ENCODE measurements around the gene CNNM4.
A peak's percentile ranks its signal among the peaks of the same experiment; 100 is the strongest.

The CNNM4 gene

DNA sequence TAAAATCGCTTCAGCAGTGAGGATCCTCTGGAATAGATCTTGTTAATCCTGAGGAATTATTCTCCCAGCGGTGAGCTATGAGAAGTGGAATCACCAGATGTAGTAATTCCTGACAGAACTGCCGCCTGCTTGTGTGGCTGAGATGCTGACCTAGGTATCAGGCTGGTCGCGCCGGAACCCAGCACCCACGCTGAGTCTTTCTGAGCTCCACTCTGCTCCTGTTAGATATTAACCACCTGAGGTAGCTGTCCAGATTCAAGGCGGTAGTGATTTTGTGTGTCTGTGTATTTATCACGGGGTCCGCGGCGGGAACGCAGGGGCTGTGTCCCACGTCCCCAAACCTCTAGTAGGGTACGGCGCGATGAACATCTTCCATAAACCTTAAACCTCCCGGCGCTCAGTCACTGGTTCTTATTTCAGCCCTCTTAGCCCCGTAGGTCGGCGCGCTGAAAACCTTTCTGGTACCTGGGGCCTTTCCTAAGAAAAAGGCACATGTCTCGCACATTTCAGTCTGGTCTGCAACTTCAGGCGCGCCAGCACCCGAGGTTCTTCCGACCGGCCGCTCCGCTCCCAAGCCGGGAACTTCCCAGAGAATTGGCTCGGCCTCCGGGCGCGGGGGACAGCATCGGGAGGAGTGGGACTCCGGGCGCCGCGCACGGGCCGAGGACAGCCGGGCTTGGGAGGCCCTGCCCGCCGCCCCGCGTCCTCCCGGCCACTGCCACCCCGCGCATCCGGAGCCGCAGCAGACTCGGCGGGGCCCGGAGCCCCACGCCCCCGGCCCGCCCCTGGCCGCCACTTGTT, 54.8 kb downstream of the CNNM4 start:
- peak; percentile 11 for DNase-seq

DNA sequence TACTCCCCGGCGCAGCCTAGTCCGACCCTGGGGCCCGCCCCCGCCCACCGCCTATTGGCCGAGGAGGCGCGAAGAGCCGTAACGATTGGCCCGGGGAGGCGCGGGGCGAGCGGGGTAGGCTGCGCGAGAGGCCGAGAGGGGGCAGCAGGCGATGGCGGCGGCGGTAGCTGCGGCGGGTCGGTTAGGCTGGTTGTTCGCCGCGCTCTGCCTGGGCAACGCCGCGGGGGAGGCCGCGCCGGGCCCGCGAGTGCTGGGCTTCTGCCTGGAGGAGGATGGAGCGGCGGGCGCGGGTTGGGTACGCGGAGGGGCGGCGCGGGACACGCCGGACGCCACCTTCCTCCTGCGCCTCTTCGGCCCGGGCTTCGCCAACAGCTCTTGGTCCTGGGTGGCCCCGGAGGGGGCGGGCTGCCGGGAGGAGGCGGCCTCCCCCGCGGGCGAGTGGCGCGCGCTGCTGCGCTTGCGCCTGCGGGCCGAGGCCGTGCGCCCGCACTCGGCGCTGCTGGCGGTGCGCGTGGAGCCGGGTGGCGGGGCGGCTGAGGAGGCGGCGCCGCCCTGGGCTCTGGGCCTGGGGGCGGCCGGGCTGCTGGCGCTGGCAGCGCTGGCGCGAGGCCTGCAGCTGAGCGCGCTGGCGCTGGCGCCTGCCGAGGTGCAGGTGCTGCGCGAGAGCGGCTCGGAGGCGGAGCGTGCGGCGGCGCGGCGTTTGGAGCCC, 55.6 kb downstream of the CNNM4 start, which contains the start of gene CNNM3:
CNNM3 (plus strand) TSS at position 142 of the 709 bp plus-strand sequence; CDS start at position 152, 10 bp downstream.
- DNase-seq, result peak; percentile 91

DNA sequence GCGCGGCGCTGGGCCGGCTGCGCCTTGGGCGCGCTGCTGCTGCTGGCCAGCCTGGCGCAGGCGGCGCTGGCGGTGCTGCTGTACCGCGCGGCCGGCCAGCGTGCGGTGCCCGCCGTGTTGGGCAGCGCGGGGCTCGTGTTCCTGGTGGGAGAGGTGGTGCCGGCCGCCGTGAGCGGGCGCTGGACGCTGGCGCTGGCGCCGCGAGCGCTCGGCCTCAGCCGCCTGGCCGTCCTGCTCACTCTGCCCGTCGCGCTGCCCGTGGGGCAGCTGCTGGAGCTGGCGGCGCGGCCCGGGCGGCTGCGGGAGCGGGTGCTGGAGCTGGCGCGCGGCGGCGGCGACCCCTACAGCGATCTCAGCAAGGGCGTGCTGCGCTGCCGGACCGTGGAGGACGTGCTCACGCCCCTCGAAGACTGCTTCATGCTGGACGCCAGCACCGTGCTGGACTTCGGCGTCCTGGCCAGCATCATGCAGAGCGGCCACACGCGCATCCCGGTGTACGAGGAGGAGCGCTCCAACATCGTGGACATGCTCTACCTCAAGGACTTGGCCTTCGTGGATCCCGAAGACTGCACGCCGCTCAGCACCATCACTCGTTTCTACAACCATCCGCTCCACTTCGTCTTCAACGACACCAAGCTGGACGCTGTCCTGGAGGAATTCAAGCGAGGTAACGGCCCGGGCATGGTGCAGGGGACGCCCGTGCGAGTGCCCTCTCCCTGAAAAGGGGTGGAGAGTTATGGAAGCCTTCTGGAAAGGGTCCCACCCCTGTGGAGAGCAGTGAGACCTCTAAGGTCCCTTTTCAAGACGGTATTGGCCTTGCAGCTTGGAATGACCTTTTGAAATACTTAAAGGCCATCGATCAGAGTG, 56.4 kb downstream of the CNNM4 start:
- no peak for DNase-seq

DNA sequence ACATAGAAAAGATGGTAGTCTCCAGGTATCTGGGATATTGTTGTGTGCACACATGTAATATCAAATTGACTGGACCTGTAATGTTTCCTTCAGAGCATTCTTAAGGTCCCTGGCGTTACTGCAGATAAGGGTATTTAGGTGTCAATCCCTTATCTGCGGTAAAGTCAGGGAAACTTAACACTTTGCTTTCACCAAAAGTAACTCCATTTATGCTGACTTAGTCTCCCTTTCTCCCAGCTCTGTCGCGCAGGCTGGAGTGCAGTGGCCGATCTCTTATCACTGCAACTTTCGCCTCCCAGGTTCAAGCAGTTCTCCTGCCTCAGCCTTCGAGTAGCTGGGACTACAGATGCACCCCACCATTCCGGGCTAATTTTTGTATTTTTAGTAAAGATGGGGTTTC, 57.2 kb downstream of the CNNM4 start:
- no peak for DNase-seq

DNA sequence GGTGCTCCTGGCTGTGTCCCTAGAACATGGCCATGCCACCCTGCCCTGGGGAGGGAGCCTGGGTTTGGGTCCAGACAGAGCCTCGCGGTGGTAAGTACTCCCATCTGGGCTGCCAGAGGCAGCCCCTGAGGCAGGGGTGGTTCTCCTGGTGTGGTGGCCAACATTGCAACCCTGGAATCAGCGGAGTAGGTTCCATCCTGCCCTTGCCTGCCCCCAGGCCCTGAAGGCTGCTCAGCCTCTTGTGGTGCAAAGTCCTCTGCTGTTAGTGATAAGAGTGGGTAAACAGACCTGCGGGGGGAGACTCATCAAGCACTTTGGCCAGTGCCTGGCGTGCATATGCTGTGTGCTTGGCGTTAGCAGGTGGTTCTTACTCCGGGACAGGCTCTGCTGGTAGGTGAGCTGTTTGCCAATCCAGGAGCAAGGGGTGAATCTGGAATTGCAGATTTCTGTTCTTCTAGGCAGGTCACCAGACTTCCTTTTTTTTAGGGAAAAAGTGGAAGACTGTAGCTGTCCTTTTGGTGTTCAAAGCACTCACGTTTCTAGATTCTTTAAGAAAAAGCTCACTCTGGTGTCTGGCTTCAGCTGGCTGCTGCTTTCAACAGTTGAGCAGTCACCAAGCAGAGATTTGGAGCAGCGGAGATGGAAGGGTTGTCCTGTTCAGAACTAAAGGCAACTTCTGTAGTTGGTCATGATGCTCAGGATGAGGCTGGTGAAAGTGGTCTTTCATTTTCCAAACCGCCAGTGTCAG, 58.6 kb downstream of the CNNM4 start:
- no peak for DNase-seq

DNA sequence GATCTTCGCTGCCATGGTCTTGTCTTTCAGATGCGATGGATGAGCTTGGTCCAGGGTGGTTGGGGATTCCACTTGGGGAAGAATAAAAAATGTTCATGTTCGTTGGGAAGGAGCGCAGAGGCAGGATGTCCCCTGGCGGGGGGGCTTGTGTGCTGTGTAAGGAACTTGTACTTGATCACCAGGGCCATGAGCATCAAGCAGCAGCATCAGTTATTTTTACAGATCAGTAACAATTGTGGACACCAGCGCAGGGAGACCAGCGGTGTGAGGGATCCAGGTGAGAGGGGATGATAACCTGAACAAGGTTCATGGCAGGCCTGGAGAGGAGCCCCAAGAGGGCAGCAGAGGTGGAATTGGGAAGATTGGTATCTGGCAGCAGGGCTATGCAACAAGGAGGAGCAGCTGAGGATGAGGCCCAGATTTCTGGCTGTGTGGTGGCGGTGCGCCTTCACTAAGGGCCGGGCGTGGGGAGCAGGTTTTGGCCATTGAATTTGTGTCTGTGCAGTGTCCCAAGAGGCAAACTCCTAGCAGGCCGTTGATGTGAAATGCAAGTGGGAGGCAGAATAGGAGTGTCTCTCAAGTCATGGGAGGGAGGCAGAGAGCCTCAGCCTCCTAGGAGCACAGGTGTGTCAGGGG, 59.3 kb downstream of the CNNM4 start:
- DNase-seq, result no peak

DNA sequence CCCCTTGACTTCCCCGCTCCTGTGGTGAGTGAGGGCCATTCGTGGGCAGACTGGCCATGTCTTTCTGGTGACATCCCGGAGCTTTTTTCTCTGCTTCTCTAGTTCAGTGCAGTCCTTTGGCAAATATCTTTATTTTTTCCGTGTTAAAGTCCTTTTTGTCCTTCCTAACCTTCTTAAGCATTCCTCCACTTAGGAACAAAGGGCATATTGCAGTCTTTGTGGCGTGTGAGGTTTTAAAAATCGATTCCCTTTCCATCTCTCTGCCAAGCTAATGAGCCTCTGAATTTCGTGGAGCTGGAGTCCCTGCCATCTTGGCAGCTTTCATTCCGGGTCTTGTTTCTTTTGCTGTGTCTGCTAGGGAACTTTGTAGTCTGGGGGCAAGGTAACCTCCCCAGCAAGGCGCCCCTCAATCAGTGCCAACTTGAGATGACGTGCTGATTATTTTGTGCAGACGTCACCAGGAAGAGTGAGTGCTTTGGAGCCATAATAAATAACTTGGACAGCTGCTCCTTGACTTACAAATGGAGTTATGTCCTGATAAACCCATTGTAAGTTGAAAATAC, 60.5 kb downstream of the CNNM4 start:
- DNase-seq, result no peak

DNA sequence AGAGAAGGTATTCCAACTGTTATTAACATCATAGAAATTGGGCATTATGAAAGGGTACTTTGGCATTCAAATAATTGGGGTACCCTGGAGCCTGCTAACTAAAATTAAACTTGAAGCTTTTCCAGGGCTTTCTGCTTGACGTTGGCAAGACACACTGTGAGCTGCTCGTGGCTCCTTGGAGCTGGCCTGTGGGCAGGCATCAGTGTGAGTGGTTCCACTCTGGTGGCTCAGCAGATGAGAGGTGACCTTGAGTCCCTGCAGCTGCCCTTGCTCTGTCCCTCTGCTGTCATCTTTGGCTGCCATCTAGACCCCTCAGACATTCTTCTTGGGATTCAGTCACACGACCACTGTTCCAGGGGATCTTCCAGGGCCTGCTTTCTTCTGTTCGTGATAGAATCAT, 62.1 kb downstream of the CNNM4 start:
- DNase-seq, result no peak

DNA sequence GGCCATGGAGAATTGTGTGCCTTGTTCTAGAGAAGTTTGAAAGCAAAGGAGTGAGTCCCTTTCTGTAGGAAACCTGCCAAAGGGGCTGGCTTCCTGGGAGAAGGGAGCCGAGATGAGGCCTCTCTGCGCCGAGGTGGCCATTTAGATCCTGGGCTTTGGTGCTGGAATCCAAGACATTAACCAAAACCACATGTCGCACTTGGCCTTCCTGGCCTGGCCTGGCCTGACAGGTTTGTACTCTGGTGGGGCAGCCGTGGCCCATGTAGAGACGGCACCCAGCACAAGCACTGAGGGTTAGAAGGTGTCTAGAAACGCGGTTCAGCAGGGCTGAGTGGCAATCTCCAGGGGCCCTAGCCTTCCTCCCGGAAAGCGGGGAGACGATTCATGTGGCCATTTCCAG, 62.5 kb downstream of the CNNM4 start:
- no peak for DNase-seq

DNA sequence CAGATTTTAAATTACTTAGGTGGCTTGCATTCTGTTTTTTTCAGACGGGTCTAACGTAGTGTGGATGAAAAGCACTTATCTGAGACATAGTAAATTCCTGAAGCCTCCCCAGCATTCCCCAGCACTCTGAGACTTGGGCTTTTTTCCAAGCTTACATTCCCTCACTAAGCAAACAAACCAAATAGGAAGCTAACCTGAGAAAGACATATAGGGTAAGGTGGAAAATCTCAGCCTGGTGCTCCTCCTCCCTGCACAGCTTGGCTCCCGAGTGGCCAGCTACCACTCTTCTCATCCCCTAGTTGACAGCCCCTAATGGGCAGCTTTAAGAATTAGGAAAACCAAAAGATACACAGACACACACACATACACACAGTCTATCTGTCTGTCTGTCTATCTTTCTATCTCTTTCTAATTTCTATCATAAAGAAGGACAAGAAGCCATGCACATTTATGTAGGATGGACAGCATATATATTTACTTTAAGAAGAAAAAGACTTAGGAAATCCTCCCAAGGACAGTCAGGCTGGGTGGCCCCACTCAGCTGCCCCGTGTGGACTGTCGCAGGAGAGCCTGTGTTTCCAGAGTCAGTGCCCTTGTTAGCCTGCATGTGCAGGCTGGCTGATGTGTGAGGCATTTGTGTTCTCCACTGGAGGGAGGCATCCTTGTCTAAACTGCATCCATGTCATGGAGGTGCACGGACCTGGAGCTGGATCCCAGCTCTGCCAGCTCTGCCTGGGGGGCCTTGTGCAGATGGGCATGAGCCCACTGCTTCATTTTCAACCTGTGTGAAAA, 63.6 kb downstream of the CNNM4 start:
- peak; percentile 43 for DNase-seq

DNA sequence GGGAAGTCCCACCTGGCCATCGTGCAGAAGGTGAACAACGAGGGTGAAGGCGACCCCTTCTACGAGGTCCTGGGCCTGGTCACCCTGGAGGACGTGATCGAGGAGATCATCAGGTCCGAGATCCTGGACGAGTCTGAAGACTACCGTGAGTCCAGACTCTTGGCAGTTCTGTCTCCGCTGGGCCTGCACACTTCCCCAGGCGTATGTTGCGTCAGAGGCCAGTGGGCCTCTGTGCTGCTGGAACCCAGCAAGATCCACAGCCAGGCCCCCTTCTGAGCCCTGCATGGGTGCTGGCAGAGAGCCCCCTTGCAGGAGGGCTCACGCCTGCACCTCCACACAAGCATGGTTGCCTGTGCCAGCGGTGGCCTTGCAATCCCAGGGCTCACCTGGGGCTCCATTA, 64.4 kb downstream of the CNNM4 start:
- no peak for DNase-seq

DNA sequence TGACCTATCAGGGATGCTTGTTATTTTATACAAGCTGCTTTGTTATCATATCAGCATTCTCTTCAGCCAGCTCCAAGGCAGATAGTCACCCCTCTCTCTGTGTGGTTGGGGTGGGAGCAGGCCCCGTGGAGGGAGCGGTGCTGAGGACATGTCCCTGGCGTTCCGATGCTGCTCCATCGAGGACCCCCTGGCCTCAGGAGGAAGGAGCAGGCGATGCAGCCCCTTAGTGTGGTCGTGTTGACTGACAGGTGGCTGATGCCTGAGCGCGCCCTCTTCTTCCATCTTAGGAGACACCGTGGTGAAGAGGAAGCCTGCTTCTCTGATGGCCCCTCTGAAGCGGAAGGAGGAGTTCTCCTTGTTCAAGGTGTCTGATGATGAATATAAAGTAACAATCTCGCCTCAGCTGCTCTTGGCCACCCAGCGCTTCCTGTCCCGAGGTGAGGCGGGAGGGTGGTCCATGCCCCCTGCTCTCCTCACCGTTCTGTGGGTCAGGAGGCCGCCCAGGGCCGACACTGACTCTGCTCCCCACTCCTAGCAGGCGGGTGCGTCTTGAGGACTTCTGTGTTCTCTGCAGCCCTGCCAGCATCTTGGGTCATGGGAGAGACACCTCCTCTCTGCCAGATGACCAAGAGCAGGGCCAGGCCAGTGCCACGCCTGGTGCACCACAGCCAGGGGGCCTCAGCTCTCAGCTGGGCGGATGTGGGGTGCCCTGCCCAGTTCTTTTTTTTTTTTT, 66.0 kb downstream of the CNNM4 start:
- no peak for DNase-seq

DNA sequence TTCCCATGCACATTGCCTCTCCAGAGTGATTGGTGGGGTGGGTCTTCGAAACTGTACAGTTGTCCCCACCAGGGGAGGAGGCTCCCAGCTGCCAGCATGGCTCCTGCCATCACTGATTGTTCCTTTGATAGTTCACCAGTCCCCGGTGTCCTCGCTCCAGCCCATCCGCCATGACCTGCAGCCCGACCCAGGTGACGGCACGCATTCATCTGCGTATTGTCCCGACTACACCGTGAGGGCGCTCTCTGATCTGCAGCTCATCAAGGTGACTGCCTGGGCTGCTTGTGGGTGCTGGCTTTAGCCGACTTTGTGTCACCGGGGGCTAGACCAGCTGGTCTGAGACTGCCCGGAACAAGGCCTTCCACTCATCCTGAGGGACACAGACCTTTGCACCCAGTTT, 67.7 kb downstream of the CNNM4 start:
- DNase-seq, result no peak

DNA sequence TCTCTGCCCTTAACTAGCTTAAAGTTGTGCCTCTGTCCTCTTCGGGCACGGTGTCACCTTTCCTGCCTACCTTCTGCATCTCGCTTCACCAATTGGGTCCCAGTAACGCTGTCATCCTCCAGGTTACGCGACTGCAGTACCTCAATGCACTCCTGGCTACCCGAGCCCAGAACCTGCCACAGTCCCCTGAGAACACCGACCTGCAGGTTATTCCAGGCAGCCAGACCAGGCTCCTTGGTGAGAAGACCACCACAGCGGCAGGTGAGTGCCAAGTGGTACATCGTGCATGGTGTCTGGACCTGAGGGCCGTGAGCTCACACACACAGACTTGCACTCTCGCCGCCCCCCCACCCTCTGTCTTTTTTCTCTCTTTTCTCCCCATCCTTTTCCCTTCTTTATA, 68.2 kb downstream of the CNNM4 start:
- DNase-seq, result no peak

DNA sequence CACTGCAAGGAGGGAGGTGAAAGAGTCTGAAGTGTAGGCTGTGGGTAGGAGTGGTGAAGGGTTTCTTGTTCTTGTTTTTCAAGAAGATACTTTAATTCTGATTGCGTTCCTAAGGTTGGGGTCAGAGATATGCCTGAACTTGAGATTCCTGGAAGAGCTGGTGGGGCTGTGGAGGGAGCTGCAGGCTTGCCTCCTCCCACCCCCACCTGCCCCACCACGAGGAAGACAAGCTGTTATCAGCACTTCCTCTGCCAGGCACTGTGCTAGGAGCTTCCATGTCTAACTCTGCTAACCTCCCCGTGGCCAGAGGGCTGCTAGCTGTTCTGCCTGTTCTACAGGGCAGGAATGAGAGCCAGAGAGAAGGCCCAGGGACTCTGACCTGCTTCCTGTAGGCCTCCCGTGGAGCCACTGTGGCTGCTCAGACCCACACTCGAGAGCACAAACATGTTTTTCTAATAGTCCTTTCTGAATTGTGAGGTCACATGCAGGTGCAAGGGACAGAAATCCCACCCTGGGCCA, 69.4 kb downstream of the CNNM4 start:
- DNase-seq, result no peak

DNA sequence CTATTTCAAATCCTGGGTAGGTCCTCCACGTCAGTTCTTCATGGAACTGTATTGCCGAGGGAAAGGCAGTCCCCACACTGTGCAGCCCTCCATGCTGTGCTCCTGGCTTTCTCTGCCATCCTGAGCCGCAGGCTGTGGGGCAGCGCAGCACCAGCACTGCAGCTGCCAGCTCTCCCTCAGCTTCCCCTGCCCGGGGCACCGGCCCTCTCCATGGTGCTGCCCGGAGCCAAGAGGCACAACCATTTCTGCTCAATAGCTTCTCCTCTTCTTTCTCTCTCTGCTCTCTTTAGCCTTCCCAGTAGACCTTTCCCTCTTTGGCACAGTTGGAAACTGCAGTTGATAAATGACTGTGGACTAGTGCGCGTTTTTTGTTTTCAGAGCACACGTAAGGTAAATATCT, 71.0 kb downstream of the CNNM4 start:
- DNase-seq, result no peak

DNA sequence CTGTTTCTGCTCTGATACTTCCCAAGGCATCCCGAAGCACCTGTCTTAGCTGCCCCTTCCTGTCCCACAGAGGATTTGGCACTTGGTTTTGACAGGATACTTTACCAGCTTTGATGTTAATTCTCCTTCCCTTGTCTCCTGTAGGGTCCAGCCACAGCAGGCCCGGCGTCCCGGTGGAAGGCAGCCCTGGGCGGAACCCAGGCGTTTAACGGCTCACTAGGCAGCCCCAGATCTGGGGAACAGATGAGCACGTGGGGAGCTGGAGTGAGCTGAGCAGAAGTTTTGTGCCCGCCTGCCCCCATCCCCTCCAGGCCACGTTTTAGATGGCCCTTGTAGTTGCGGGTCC, 71.7 kb downstream of the CNNM4 start:
- no peak for DNase-seq

DNA sequence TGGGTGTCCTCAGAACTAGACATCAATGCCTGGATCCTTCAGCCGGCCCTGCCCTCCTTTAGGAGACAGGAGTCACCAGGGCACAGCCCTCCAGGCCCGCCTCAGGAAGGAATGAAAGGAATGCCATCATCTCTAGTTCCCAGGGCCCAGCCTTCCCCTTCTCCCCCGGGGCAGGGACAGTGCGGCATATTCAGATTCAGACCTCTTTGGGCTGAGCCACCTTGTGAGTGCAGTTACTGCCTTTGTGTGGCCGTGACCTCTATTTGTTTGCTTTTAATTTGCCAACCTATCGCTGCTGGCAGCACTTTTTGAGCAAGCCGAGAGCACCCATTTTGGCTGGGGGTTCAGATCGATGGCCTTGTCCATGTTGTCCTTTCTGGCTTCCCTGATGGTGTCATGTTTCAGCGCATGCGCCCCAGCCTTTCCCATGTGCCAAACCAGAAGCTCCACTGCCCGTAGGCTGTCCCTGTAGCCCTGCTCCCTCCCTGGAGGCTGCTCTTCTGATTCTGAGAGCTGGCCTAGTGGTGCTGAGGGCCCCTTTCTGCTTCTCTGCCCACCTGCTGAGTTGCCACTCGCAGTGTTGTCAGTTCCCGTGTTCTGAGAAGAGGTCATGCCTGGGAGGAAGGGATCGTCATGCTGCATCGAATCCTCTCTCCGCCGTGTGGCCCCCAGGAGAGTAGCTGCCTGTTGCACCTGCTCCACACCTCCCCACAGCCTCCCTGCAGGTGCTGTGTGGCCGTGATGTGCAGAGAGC, 72.2 kb downstream of the CNNM4 start:
- DNase-seq, result peak; percentile 77

DNA sequence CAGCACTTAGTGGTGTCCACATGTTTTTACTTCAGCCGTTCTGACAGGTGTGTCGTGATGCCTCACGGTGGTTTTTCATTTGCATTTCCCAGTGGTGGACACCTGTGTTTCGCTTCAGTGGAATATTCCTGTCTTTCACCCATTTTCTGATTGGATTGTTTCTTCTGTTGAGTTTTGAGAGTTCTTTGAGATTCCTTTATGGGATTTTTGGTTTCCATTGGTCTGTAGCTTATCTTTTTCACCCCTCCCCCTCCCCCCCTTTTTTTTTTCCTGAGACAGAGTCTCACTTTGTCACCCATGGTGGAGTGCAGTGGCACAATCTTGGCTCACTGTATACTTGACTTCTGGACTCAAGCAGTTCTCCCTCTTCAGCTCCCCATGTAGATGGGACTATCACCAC, 75.1 kb downstream of the CNNM4 start:
- DNase-seq, result no peak
